NCI-H2081 (cell line): ENCODE data around the gene C1QTNF7.
A peak's percentile ranks its signal among the peaks of the same experiment; 100 is the strongest.

ENCODE experiments used
- DNase-seq, 2 experiments: peaks; one replicate each; lab custom pipeline; 2025; lab: John Stamatoyannopoulos, UW

The C1QTNF7 gene

GRCh38 chr4:15457406-15458201, 29.8 kb downstream of the C1QTNF7 start:
- DNase-seq, result peak; percentile 36 to 45

GRCh38 chr4:15458616-15459015, 30.8 kb downstream of the C1QTNF7 start:
- no peak for DNase-seq

- no peak for DNase-seq
These were observed 31.9 kb downstream of the C1QTNF7 start for GRCh38 chr4:15459706-15460105.

- DNase-seq, result no peak
These were observed 38.8 kb downstream of the C1QTNF7 start for GRCh38 chr4:15466596-15466995.

- DNase-seq, result no peak
These were observed 41.7 kb downstream of the C1QTNF7 start, which contains the start of gene CC2D2A for GRCh38 chr4:15469402-15470127. Gene CC2D2A, plus strand, starts transcription at chr4:15469882. Its CDS starts 6,051 bp downstream, at chr4:15475933.

GRCh38 chr4:15470128-15470475, 42.3 kb downstream of the C1QTNF7 start:
- no peak for DNase-seq

- no peak for DNase-seq
These were observed 48.6 kb downstream of the C1QTNF7 start for GRCh38 chr4:15476396-15476795.

GRCh38 chr4:15478724-15479088, 50.9 kb downstream of the C1QTNF7 start:
- no peak for DNase-seq

- peak; percentile 81 to 85 for DNase-seq
These were observed 51.5 kb downstream of the C1QTNF7 start for GRCh38 chr4:15479089-15479912.

- DNase-seq, result no peak
These were observed 52.0 kb downstream of the C1QTNF7 start for GRCh38 chr4:15479913-15480185.

- DNase-seq, result no peak
These were observed 54.3 kb downstream of the C1QTNF7 start for GRCh38 chr4:15481961-15482745.

- DNase-seq, result no peak
These were observed 55.0 kb downstream of the C1QTNF7 start for GRCh38 chr4:15482842-15483241.

- no peak for DNase-seq
These were observed 60.3 kb downstream of the C1QTNF7 start for GRCh38 chr4:15488136-15488535.

GRCh38 chr4:15488658-15489470, 61.0 kb downstream of the C1QTNF7 start:
- DNase-seq, result no peak

GRCh38 chr4:15489551-15489950, 61.7 kb downstream of the C1QTNF7 start:
- no peak for DNase-seq

GRCh38 chr4:15493411-15493810, 65.6 kb downstream of the C1QTNF7 start:
- DNase-seq, result no peak

GRCh38 chr4:15495621-15496020, 67.8 kb downstream of the C1QTNF7 start:
- peak in 1 of 2 experiments; percentile 12 for DNase-seq
